Stimulated activated memory B cell treated with anti-CD40 and anti-IgM and Interleukin-4, amounts not matched to agents 10 μg/mL and 1 μg/mL and 100 μg/mL, for 72 hours (primary cell): ENCODE measurements around the gene DHX32.
A peak's percentile ranks its signal among the peaks of the same experiment; 100 is the strongest.

Source experiments
- ATAC-seq: fragments of 150-1000 bp; cut with Tn5 transposase; 2 replicates; pipeline ENCODE4 v1.10.0; 2021
- H3K27ac Mint-ChIP-seq: one replicate; pipeline ENCODE4 v1.8.0; 2022; ENCODE audit warnings: mild to moderate bottlenecking, mixed read lengths
- H3K27me3 Mint-ChIP-seq: one replicate; pipeline ENCODE4 v1.8.0; 2022; ENCODE audit warnings: mixed read lengths
- H3K36me3 Mint-ChIP-seq: one replicate; pipeline ENCODE4 v1.8.0; 2022; ENCODE audit warnings: mixed read lengths
- H3K4me1 Mint-ChIP-seq: one replicate; pipeline ENCODE4 v1.8.0; 2022; ENCODE audit warnings: mixed read lengths
- H3K4me3 Mint-ChIP-seq: one replicate; pipeline ENCODE4 v1.8.0; 2022; ENCODE audit warnings: mild to moderate bottlenecking, moderate library complexity, mixed read lengths
- H3K9me3 Mint-ChIP-seq: one replicate; pipeline ENCODE4 v1.8.0; 2022; ENCODE audit warnings: mixed read lengths

The DHX32 gene

DNA sequence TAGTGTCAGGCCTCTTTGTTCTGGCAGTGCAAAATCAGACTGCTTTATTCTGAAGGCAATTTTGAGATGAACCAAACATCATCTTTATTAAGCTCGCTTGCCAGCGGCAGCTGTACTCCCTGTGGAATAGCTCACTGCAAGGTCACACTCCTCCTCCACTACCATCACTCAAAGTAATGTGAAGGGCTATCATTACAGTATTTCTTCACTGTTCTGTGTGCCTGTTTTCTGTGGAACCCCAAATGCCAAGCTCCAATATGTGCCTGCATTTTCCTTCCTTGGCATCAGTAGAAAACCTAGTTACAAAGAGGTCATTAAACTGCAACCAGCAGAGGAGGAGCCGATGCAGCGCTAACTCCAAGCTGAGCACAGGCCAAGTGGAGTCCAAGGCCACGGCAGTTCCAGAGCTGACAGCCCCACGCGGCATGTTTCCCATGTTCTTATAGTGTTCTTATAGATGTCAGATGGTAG, 36.3 kb downstream of the DHX32 start:
- peaks cover 51% of the 10 kb centered on the region for H3K36me3 Mint-ChIP-seq
- no peaks in the 10 kb centered on the region for H3K4me1 Mint-ChIP-seq
- H3K27me3 Mint-ChIP-seq: no peaks in the 10 kb centered on the region
- no peak for ATAC-seq
- no peak overlapping the region for H3K4me3 Mint-ChIP-seq
- H3K27ac Mint-ChIP-seq: no peak overlapping the region
- H3K9me3 Mint-ChIP-seq: no peaks in the 10 kb centered on the region

DNA sequence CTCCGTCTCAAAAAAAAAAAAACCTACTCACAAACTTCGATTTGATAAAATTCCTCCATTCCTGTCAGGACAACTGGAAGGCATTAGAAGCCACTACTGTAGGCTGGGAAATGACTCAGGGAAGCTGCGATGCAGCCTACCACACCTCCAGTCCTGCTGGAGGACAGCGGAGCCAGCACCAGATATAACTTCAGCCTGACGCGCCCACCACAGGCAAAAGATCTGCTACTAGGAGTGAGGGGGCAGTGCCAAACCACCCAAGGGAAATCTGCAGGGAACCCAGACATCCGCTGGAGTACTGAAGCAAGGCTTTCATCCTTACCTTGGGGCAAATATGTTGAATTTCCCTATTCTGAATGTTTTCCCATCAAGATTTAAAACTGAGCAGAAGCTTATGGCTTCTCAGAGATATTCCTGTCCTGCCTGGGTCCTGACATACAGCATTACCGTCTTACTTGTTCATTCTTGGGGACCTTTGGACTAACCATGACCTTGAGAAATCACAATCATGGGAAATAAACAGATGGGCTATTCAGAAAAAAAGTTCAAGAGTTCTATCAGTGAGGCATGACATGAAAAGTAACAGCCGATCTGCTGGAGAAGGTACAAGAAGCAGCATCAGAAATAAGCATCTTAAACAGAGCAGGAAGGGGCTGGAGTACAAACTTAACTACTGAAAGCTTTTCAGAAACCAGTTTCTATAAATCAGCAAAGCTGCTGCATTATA, 37.3 kb downstream of the DHX32 start:
- H3K27ac Mint-ChIP-seq: no peak overlapping the region
- no peaks in the 10 kb centered on the region for H3K9me3 Mint-ChIP-seq
- no peak for ATAC-seq
- no peaks in the 10 kb centered on the region for H3K27me3 Mint-ChIP-seq
- peaks cover 55% of the 10 kb centered on the region for H3K36me3 Mint-ChIP-seq
- no peak overlapping the region for H3K4me3 Mint-ChIP-seq
- H3K4me1 Mint-ChIP-seq: no peaks in the 10 kb centered on the region

DNA sequence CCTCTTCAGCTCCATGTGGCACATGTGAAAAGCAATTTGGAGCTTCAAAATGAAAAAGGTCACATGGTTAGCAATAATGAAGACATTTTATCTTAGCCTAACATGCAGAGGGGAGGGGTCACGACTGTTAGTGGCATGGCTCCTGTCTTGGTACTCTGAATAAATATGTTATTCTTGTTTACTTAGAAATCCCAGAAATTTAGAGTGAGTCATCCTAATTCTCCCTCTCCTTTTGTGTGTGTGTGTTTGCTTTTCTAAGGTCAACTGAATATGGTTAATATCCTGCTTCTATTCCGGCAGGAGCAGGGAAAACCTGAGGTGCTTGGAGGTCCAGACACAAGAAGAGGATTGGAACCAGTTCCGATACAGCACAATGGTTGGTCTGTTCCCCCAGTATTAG, 40.1 kb downstream of the DHX32 start:
- Mint-ChIP-seq H3K27ac (no peak overlapping the region), H3K27me3 (no peaks in the 10 kb centered on the region), H3K36me3 (peaks cover 50% of the 10 kb centered on the region), H3K4me3 (no peak overlapping the region), H3K4me1 (no peaks in the 10 kb centered on the region), H3K9me3 (no peaks in the 10 kb centered on the region)
- ATAC-seq: no peak

DNA sequence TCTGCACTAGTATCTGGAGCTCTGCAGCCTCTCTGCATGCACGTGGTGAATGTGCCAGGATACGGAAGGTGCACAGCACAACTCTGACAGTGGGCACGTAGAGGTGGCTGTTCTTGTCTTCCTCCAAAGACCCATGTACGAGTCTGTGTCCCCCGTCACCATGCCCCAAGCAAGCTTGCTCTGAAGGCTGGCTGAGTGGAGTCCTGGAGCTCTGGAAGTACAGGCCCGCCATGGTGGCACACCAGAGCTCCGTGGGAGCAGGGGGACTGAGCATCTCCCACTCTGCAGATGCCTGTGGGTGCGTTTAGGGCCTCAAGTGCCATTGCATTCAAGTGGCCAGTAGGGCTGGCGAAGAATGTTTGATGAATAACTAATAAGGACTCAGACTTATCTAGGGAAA, 40.7 kb downstream of the DHX32 start:
- no peaks in the 10 kb centered on the region for H3K27me3 Mint-ChIP-seq
- no peaks in the 10 kb centered on the region for H3K4me1 Mint-ChIP-seq
- ATAC-seq: no peak
- peaks cover 52% of the 10 kb centered on the region for H3K36me3 Mint-ChIP-seq
- no peak overlapping the region for H3K27ac Mint-ChIP-seq
- H3K4me3 Mint-ChIP-seq: no peak overlapping the region
- H3K9me3 Mint-ChIP-seq: no peaks in the 10 kb centered on the region

DNA sequence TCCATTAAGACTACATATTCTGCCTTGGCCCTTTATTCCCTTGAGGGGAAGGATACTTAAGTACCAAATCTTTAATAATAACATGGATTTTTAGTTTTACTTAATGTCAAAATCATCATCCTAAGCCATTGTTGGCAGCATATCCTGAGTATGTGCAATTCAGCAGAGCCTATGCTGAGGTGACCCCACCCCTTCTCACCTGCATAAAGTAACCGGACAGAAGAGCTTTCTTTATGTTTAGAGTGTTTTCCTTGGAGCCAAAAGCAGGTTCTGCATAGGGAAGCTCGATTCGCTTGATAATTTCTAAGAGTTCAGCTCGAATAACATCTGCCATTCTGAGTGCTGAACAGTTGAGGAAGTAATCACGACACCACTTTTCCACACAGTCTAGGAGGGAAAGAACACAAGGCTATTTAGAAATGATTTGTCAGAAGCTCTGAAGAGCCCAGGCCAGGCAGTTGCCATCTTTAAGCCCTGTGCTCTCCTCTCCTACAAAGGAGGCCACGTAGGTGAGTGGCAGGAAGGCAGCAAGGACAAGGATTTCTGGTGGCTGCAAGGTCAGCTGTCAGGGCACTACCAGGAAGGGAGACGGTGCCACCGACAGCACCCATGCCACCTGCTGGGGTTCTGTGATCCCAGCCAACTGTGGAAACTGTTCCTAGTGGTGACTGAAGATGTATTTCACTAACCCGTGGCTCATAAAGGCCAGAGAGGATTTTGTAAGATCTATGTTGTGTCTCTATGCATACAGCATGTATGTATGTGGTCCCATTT, 42.1 kb downstream of the DHX32 start:
- no peaks in the 10 kb centered on the region for H3K27me3 Mint-ChIP-seq
- H3K4me3 Mint-ChIP-seq: no peak overlapping the region
- peaks cover 64% of the 10 kb centered on the region for H3K36me3 Mint-ChIP-seq
- H3K27ac Mint-ChIP-seq: no peak overlapping the region
- no peaks in the 10 kb centered on the region for H3K4me1 Mint-ChIP-seq
- H3K9me3 Mint-ChIP-seq: no peaks in the 10 kb centered on the region
- ATAC-seq: no peak

DNA sequence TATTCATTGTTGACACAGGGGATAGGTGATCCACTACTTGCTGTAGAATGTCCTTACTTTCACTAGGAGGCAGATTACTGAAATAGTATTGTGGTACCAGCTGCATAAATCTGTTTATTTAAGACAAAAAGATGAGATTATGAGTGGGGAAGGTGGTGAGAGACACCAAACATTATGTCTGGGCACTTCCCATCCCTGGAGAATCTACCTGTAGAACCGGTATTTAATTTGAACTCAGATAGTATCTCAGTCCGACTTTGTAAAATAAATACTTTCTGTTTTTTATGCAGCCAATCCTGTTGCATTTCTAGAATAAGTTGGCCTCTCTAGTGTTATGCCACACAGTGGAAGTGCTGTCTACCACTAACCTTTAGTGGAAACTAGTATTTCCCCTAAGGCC, 44.3 kb downstream of the DHX32 start:
- H3K27ac Mint-ChIP-seq: no peak overlapping the region

DNA sequence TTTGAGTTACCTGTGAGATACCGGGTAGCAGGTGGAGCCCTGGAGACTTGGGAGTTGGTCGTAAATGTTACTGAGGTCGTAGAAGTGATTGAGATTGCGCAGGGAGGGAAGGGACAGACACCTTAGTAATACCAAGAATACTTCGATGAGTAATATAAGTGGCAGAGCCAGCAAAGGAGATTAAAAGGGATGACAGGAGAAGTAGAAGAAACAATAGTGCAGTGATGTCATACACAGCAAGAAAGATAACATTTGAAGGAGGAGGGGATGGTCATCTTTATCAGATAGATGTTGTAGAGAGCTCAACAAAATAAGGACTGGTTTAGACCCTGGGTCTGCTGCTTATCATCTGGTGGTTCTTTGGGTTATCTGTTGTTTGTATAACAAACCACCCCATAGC, 52.8 kb downstream of the DHX32 start:
- H3K27me3 Mint-ChIP-seq: no peaks in the 10 kb centered on the region
- H3K4me1 Mint-ChIP-seq: peaks cover 23% of the 10 kb centered on the region
- peaks cover 41% of the 10 kb centered on the region for H3K36me3 Mint-ChIP-seq
- no peak overlapping the region for H3K27ac Mint-ChIP-seq
- H3K4me3 Mint-ChIP-seq: no peak overlapping the region
- no peak for ATAC-seq
- no peaks in the 10 kb centered on the region for H3K9me3 Mint-ChIP-seq

More for the DNA sequence above, 44.3 kb downstream of the DHX32 start:
- no peaks in the 10 kb centered on the region for H3K9me3 Mint-ChIP-seq
- H3K4me3 Mint-ChIP-seq: no peak overlapping the region
- no peaks in the 10 kb centered on the region for H3K27me3 Mint-ChIP-seq
- no peaks in the 10 kb centered on the region for H3K4me1 Mint-ChIP-seq
- no peak for ATAC-seq
- peaks cover 72% of the 10 kb centered on the region for H3K36me3 Mint-ChIP-seq

DNA sequence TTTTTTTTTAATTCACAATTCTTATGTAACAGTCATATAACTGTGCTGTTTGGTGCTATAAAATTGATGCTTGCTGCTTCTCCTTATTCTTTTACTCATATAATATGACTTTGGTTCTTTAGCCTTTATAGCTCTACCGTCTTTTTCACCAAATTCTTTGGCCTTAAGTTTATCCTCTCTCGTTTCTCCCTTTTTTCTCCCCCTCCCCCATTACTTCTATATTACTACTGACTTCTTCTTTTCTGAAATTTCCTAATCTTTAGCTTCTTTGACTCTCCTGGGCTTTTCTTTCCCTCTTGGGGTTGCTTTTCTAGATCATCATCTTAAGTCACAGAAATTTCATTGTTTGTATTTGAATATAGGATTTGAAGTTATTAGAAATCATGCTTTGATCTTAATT, 54.0 kb downstream of the DHX32 start:
- Mint-ChIP-seq H3K27me3 (no peaks in the 10 kb centered on the region), H3K36me3 (peaks cover 31% of the 10 kb centered on the region), H3K4me3 (no peak overlapping the region), H3K9me3 (no peaks in the 10 kb centered on the region), H3K4me1 (peaks cover 23% of the 10 kb centered on the region), H3K27ac (no peak overlapping the region)
- ATAC-seq: no peak

DNA sequence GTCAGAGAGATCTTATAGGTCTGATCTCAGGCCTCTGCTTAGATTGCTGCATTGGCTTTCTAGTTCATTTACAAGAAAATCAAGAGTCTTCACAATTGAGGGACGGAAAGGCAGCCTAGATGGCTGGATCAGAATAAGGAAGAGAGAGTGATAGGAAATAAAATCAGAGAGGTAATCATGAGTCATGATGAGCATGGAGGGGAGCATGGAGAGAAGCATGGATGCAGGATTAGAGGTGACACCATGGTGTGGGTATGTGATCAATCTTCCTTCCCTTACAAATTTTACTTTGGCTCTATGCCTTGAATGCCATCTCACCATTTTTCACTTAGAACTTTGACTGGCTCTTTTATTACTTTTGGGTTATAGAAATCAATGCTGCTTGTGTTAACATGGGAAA, 56.4 kb downstream of the DHX32 start:
- ATAC-seq: no peak
- peaks cover 36% of the 10 kb centered on the region for H3K4me1 Mint-ChIP-seq
- H3K27me3 Mint-ChIP-seq: no peaks in the 10 kb centered on the region
- no peak overlapping the region for H3K27ac Mint-ChIP-seq
- peaks cover 24% of the 10 kb centered on the region for H3K36me3 Mint-ChIP-seq
- no peaks in the 10 kb centered on the region for H3K9me3 Mint-ChIP-seq
- H3K4me3 Mint-ChIP-seq: no peak overlapping the region

DNA sequence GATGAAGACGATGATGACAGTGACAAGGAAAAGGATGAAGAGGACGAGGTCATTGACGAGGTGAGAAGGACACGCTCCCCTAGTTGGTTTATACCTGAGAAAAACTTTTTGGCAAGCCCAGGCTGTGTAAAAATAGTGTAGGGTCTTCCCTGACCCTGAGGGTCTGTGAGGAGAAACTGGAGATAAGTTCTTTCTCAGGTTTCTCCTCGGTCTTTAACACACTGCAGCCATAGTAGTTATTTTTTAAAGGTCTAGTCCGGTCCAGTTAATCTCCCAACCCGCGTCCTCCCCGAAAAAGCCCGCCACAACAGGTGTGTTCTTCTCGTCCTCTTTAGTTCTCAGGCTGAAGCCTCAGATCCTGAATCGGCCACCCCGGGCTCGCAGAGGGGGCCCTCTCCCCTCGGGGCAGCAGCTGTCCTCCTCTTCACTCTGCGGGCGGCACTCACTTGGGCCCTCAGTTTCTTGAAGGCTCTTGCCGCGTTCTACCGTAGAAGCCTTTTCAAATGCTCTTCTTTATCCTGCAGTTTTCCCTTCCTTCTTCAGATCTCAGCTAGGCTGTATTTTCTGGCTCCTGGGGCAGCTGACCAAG, 57.3 kb downstream of the DHX32 start:
- no peak overlapping the region for H3K27ac Mint-ChIP-seq
- H3K4me1 Mint-ChIP-seq: peaks cover 32% of the 10 kb centered on the region
- no peaks in the 10 kb centered on the region for H3K9me3 Mint-ChIP-seq
- ATAC-seq: no peak
- H3K27me3 Mint-ChIP-seq: no peaks in the 10 kb centered on the region
- H3K36me3 Mint-ChIP-seq: peaks cover 17% of the 10 kb centered on the region
- no peak overlapping the region for H3K4me3 Mint-ChIP-seq

DNA sequence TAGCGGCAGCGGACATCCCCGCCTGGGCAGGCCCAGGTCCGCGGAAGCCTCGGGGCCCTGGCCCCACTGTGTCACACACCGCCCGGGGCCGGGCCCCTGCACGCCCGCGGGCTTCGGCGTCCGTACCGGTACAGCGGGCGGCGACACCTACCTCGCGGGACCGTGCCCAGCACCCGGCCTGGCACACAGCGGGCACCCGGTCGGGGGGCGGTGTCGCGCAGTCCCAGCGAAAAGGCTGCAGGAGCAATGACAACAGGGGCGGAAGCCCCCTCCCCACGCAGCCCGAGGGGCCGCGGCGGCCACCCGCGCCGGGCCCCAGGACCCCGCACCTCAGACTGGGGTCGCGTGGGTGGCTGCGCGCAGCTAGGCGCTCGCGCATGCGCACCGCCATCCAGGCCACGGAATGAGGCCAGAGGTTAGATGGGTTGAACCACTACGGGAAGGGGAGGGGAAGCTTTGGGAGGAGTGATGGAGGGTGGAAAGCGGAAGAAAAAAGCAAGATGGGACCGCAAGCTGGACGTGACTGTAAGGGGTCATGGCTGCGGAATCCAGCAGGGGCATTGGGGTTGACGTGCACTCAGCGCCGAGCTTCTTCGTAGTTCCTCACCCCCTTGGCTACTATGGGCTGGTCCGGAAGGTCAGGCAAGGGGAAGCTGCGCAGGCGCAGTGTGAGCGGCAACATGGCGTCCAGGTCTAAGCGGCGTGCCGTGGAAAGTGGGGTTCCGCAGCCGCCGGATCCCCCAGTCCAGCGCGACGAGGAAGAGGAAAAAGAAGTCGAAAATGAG, 58.0 kb downstream of the DHX32 start, which contains the start of the genes BCCIP and UROS:
TSS of gene BCCIP (plus strand) at position 669 of the 785 bp plus-strand sequence. CDS start at position 681, 12 bp downstream.
TSS of gene UROS (minus strand) at position 381 of the 785 bp plus-strand sequence. CDS start 6,759 bp downstream, outside the sequence.
- peak; percentile 93 for ATAC-seq
- Mint-ChIP-seq H3K27ac (no peak within 1 kb of the TSS), H3K27me3 (no peaks in the 10 kb centered on the region), H3K4me3 (no peak within 1 kb of the TSS), H3K9me3 (no peaks in the 10 kb centered on the region), H3K4me1 (peaks cover 29% of the 10 kb centered on the region), H3K36me3 (peaks cover 11% of the 10 kb centered on the region)

DNA sequence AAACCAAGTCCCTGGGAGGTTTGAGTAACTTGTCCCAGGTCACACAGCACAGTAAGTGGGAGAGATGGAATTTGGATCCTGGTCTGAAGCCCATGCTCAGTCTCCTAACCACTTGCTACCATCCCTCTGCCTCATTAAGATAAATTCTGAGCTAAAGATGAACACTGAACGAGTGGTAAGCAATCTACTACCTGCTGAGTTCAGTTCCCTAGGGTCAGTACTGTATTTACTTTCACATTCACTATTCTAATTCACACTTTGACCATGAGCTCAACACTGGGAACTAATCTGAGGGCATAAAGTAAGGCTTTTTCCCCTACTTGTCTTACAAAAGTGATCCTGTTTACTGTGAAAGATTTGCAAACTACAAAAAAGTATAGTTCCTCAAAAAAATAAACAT, 60.4 kb downstream of the DHX32 start:
- peaks cover 3% of the 10 kb centered on the region for H3K36me3 Mint-ChIP-seq
- no peak for ATAC-seq
- no peak overlapping the region for H3K27ac Mint-ChIP-seq
- no peak overlapping the region for H3K4me3 Mint-ChIP-seq
- no peaks in the 10 kb centered on the region for H3K9me3 Mint-ChIP-seq
- peaks cover 15% of the 10 kb centered on the region for H3K4me1 Mint-ChIP-seq
- H3K27me3 Mint-ChIP-seq: no peaks in the 10 kb centered on the region

DNA sequence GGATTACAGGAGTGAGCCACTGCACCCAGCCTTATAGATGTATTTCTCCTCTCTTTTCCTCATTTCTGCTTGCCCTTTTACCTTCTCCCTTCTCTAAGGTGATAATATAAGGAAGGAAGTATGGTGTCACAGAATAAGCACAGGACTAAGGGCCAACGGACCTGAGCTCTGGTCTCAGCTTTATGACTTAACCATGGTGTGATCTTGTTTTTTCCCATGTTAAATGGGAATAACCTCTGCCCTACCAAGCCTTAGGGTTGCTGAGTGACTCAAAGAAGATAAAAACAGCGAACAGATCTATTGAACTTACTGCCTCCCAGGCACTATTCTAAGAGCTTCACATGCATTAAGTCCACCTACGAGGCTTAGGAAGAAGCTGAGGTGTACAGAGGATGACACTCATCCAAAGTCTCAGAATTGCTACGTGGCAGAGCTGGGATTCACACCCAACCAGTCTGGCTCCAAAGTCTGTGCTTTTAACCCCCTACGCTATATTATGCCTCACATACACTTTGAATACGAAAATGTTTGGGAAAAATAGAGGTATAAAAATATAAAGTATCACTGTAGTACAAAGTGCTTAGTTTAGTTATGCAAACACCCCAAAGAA, 63.6 kb downstream of the DHX32 start:
- Mint-ChIP-seq H3K27me3 (no peaks in the 10 kb centered on the region), H3K27ac (no peak overlapping the region), H3K4me3 (no peak overlapping the region), H3K9me3 (no peaks in the 10 kb centered on the region), H3K36me3 (peaks cover 30% of the 10 kb centered on the region), H3K4me1 (peaks cover 14% of the 10 kb centered on the region)
- ATAC-seq: no peak

DNA sequence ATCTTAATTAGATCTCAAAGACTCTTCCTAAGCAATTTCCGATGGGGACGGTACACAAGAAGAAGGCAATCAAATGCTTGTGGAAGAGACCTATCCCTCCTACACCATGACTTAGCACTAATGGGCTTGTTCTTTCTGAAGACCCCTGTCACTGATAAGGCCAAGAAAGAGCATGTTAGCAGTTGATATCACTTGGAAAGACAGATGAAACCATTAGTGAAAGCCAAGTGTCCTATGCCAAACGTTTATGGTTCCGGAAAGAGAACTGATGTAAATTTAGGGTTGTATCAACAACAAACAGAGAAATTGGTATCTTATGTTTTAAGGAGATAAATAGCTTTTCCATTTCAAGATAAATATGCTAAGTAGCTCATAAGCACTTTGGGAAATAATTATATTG, 64.5 kb downstream of the DHX32 start:
- Mint-ChIP-seq H3K27ac (no peak overlapping the region), H3K27me3 (no peaks in the 10 kb centered on the region)

More for the DNA sequence above, 64.5 kb downstream of the DHX32 start:
- peaks cover 30% of the 10 kb centered on the region for H3K36me3 Mint-ChIP-seq
- H3K4me1 Mint-ChIP-seq: peaks cover 8% of the 10 kb centered on the region
- H3K9me3 Mint-ChIP-seq: no peaks in the 10 kb centered on the region
- ATAC-seq: no peak
- no peak overlapping the region for H3K4me3 Mint-ChIP-seq
